RKO (cell line): ENCODE data around the gene CLDN34.

Experiments
- DNase-seq: peaks from one replicate; pipeline ENCODE4 v3.0.0-alpha.2; 2016; ENCODE audit warnings: low spot score

CLDN34 gene

DNA sequence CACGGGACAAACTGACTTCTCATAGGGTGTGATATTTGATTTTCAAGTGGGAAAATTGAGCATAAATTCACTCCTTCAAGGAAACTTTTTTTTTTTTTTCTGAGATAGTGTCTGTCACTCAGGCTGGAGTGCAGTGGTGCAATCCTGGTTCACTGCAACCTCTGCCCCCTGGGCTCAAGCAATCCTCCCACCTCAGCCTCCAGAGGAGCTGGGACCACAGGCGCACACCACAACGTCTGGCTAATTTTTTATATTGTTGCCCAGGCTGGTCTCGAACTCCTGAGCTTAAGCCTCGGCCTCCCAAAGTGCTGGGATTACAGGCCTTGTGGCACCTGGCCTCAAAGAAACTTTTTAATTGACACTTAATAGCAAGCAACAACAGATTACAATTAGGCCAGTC is 13.8 kb downstream of the CLDN34 start:
- DNase-seq = no peak

DNA sequence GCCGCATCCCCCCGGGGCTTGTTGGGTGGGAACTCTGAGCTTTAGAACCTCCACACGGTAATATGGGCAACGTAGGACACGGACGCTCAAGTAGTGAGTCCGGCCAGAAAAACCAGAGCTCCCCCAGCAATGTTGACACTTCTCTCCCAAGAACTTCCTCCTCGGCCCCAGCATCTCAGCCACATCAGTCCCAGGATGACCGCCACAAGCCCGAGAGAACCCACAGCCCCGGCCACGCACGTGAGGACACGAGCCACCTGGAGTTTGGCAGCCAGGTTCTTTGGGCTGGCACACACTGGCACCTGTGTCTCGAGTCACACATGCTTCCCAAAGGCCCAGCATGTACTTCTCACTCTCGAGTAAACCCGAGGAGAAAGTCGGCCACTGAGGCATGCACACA is 16.3 kb downstream of the CLDN34 start:
- no peak for DNase-seq

DNA sequence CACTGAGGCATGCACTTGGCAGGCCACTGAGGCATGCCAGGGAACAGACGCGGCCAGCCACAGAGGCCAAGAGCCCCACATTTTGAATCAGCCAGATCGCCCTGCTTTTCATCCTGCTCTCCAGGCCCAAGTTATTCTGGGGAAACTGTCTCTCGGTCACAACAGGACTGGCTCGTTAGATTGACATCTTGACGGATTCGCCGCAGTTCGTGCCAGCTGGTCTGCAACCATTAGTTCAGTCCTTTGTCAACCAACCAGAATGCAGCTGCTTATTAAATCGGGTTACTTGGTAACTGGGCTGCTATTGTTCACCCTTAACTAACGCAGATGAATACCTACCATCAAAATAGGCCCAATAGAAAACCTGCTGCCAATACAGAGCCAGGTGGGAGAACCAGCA is 16.7 kb downstream of the CLDN34 start:
- DNase-seq = no peak

DNA sequence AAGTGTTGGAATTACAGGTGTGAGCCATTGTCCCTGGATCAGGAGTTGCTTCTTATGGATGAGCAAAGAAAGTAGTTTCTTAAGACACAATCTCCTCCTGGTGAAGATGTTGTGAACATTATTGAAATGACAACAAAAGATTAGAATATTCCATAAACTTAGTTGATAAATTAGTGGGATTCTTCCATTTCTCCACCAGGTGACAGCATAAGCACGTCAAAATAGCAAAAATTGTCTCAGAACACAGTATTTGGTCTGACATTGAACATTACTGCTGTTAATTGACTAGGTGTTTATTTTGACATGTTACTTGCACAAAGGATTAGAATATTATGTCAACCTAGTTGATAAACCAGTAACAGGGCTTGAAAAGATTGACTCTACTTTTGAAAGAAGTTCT is 21.6 kb downstream of the CLDN34 start:
- DNase-seq = peak; percentile 37

DNA sequence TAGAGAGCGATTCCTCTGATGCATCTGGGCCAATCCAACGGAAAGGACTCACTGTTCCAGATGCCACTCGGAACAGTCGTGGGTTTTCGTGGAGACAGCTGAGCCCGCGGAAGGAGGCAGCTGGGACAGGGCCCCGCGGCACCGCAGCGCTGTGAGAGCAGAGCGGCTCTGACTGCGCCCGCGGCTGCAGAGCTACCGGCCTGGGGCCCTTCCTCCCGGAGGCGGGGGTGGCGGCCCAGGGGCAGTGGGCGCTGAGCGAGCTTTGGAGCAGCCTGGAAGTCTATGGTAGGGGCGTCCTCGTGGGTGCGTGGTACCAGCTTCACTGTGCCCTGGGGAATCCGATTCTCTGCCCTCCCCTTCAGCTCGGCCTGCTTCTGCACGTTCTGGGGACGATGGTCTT is 24.9 kb downstream of the CLDN34 start:
- no peak for DNase-seq

DNA sequence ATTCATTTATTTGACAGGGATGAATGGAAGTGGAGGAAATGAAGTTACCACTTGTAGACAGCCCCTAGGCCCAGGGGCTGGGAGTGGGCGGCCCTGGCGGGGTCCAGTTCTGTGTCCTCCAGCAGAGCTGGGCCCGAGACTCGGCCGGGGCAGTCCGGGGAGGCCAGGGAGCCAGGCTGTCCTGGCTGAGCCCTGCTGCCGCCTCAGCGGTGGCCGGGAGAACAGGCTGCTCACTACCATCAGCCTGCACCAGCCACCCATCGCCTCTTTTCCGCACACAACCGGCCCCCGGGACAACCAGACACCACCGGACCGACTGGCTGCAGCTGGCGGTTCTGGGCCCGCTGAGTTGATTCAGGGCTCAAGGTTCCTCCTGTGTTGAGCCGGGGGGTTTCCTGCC is 25.6 kb downstream of the CLDN34 start:
- no peak for DNase-seq

DNA sequence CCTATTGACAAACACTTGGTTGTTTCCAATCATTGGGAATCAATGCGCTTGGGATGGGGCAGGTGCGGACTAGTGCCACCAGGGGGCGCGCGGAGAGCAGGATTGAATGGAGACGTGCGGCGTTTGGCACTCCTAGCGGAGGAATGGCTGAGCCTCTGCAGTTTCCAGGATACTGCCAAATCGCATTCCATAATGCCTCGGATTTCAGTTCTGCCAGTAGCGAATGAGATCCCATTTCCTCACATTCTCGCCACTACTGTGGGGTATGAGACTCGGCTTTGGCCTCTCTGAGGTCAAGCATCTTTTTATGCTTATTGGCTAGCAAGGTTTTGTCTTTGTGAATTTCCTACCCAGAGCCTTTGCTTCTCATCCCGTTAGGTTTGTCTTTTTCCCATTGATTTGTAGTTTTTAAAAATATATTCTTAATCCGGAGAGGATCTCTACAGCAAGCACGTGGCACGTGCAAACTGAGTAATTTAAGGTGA is 28.7 kb downstream of the CLDN34 start:
- peak; percentile 61 for DNase-seq

DNA sequence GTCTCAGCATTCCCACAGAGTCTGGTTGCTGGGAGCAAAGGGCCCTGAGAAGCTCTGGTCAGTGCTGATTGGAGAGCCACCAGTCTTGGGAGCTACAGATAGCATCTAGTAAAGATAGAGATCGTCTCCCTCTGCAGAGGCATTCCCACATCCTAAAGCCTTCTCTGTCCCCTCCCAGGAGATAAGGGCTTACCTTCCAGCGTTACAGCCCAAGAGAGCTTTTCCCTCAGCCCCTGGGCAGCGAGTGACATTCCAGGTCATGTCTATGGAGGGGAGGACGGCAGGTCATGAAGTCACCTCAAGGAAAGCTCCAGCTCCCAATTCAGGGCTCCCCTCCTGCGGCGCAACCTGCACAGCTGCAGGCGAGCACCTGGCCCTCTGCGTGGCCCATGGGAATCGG is 29.9 kb downstream of the CLDN34 start:
- no peak for DNase-seq

DNA sequence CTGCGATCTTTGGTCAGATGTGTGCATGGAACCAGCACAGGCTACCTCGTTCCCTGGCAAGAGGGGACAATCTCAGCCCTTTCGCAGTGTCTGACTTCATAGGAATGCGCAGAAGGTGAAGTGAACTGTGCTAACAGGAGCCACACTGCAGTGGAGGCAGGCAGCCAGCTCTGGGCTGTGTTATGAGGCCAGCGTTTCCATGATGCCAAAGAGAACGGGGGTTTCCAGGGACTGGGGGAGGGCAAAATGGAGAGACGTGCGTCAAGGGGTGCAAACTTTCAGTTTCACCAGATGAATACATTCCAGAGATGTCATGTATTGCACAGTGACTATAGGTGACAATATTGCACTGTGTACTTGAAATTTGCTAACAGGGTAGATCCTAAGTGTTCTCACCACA is 30.4 kb downstream of the CLDN34 start:
- DNase-seq = no peak

DNA sequence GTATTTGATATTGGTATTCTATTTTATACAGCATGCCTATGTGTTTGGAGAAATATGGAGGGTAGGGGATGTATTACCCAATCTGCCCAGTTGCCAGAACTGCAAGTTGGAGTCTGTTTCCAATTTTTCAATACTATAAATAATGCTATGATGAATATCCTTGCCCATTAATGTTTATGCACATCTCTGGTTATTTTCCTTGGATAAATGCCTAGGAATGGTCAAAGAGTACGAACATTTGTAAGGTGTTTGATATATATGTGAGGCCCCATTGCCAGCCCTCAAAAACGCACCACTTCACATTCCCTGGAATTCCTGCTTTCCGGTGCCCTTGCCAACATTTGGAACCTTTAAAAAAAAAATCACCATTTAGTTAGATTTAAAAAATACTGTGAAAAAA is 34.3 kb downstream of the CLDN34 start:
- DNase-seq = no peak

DNA sequence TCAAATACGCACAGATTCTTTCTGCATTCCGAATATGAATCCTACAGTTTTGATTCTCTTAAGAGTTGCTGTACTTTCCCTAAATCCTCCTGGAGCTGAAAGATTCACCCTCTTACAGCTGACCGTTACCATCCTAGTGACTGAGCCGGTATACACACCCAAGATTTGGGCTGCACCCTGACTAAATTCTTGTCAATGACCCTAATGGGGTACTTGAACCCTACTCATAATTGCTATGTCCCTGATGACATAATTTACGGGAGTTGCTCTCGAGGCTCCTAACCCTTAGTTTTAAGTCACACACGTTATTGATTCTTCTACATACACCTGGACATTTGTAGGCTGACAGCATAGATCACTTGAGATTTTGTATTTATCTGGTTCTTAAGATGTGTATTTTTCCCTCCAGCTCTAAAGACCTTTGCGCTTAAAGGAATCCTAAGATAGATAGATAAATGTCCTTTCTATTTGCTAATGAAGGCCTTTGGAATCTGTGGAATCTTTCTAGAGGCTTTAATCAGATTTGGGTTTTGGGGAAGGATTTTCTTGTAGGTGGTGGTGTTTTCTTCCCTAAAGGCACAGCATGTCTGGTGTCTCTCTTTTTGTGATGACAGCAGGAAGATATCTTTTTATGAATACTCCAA is 37.8 kb downstream of the CLDN34 start:
- DNase-seq = no peak

DNA sequence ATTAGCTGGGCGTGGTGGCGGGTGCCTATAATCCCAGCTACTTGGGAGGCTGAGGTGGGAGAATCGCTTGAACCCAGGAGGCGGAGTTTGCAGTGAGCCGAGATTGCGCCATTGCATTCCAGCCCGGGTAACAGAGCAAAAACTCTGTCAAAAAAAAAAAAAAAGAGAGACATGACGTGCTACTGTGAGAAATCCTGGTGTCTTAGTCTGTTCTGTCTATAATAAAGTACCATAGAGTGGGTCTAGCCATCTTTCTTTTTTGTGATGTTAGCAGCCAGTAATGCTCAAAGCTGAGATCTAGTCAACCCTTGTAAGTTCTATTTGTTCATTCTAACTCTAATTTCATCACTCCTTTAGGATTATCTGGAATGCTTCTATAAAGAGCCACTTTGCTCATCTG is 38.9 kb downstream of the CLDN34 start:
- DNase-seq = no peak

DNA sequence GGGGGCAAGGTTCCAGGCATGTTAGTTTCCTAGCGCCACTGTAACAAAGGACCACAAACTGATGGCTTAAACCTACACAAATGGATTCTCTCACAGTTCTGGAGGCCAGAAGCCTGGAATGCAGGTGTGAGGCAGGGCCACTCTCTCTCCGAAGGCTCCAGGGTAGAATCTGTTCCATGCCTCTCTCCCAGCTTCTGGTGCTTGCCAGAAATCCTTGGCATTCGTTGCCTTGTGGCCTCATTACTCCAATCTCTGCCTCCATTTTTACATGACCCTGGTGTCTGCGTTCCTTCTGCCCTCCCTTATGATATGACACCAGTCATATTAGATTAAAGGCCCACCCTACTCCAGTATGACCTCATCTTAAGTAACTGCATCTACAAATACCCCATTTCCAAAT is 39.6 kb downstream of the CLDN34 start:
- no peak for DNase-seq

DNA sequence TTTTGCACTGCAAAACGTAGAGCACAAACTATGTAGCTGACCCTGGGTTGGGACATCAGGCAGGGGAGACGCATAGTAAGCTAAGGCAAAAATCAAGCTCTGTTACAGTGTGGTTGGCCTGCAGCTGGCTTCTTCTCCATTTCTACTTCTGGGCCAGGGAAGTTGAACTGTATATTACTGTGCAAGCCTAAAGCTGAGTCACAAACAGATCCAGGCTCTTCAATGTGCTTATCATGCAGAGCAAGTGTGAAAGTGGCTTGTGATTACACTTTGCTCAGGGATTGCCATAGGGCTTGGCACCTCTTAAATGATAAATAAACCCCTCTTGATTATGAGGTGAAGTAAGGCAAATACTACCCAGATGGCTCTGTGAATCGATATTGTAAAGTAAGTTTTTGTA is 40.5 kb downstream of the CLDN34 start:
- DNase-seq = no peak

DNA sequence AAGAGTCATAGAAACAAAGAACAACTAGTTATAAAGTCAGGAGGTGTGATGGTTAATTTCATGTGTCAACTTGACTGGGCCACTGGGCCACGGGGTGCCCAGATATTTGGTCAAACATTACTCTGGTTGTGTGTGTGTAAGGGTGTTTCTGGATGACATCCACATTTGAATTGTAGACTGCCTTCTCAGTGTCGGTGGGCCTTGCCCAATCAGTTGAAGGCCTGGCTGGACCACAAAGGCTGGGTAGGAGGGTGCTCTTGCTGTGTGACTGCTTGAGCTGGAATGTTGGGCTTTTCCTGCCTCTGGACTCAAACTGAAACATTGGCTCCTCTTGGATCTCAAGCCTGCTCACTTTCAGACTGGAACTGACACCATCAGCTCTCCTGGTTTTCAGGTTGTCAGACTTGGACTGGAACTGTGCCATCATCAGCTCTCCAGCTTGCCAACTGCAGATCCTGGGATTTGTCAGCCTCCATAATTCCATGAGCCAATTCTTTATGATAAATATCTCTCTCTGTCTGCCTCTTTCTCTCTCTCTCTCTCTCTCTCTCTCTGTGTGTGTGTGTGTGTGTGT is 41.4 kb downstream of the CLDN34 start:
- DNase-seq = no peak

DNA sequence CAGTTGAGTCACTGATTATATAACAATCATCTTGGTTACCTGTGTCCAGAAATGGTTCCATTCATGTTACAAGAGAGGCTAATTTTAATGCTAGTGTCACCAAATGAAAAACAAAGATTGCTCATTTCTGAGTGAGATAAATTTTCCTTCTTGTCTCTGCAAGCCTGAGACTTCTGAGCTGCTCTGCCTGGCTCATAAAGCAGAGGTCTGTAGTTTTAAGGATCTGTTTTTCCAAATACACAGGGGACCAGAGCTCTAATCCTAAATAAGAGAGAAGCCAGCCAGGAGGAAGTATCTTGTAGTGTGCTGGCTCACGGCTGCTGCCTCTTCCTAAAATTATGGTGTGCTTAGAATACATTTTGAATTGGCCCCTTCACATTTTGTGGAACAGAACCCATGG is 42.6 kb downstream of the CLDN34 start:
- no peak for DNase-seq

DNA sequence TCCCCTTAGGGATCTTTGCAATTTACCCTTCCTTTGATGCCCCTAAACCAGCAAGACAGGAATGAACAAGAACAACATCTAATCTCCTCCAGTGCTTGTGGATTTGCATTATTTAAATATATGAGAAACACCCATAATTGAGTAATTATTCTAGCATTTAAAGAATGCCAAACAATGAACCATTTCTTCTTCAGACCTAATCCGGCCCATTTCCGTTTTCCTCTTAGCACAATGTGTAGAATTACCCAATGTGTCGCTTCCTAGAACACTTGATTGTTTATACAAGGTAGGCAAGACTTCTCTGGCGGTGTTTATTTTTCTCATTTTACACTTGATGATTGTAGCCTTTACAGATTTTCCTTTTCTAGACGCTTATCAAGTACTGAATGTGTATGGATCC is 43.5 kb downstream of the CLDN34 start:
- no peak for DNase-seq

DNA sequence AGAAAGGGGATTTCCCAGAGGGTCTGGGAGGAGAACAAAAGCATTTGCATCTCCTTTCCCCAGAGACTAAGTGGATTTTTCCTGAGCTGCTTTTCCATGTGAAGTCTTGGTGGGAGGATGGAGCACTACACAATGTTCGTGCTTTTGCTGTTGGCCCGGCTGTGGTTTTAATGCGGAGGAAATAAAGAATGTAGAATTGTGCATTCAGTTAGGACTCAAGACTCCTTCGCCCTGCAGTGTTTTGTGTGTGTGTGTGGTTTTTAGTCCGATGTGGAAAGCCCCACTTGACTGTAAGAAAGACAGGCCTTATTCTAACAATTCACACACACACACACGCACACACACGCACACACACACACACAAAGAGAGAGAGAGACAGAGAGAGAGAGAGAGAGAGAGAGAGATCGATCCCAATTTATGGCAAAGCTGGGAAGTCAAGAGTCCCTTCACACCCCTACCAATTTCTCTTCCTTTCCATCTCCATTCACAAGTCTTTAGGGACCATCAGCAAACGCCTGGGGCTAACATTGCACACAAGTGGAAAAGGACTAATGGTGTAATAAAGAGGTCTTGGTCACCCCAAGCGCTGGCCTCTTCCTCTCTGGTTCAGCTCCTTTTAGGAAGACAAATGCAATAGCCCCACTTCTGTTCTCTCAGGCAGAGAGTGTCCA is 44.2 kb downstream of the CLDN34 start:
- no peak for DNase-seq

DNA sequence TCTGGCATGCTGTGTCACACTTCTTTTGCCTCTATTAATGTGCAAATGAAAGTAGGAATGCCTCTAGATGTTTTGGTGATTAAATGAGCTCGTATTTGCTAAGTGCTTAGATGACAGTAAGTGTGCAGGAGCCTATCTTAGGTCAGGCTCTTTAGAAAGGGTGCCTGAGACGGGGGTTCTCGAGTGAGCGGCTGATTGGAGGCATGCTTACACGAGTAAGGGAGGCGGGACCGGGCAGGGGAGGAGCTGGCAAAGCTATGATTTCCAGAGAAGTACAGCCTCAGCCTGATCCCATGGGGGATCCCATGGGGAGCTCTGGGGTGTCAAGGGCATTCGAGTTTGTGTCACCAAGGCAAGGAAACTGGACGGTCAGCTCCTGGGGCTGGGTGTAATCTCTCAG is 44.8 kb downstream of the CLDN34 start:
- no peak for DNase-seq

DNA sequence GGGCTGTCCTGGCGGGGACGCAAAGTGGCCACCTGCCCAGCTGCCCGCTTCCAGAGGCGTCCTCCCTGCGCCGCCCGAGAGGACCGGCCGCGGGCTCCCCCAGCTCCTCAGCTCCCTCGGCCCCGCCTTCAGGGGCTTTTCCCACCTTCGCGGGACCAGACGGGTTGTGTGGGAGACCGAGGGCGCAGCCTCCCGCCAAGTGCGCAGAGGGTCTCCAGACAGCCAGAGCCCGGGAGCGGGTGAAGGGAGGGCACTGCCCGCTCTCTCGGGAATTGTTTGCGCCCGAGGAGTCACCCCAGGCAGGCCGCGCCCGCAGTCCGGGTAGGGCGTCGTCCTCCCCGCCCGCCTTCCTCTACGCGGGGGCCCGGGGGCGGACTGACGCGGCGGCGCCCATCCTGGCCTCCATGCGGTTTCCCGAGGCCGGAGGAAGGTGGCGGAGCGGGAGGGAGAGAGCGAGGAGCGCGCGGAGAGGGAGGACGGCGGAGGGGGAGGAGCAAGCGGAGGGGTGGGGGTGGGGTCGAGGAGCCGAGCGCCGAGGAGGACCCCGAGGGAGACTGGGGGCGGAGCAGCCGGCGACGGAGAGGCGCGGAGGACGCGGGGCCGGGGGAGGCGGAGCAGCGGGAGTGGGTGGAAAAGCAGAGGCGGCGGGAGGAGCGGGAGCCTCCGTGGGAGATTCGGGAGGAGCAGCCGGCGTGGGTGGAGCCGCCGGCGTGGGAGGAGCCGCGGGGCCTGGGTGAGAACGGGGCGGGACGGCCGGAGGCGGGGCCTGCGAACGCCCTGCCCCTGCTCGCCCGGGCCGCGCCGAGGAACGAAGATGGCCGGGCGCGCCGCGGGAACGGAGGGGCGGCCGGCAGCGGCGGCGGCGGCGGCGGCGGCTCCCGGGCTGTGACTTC is 47.5 kb downstream of the CLDN34 start:
- no peak for DNase-seq

DNA sequence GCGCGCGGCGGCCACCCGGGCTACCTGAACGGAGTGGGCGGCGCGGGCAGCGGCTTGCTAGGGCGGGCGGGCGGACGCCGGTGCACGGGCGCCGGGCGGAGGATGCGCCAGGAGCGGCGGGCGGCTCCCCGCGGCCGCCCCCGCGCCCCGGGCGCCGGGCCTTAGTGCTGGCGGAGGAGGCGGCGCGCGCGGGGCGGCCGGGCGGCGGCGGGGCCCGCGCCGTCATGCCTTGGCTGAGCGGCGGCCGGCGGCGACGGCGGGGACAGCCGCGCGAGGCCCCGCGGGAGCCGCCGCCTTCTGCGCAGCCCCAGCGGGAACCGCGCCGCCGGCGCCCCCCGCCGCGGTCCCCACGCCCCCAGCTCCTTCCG is 48.2 kb downstream of the CLDN34 start:
- no peak for DNase-seq

DNA sequence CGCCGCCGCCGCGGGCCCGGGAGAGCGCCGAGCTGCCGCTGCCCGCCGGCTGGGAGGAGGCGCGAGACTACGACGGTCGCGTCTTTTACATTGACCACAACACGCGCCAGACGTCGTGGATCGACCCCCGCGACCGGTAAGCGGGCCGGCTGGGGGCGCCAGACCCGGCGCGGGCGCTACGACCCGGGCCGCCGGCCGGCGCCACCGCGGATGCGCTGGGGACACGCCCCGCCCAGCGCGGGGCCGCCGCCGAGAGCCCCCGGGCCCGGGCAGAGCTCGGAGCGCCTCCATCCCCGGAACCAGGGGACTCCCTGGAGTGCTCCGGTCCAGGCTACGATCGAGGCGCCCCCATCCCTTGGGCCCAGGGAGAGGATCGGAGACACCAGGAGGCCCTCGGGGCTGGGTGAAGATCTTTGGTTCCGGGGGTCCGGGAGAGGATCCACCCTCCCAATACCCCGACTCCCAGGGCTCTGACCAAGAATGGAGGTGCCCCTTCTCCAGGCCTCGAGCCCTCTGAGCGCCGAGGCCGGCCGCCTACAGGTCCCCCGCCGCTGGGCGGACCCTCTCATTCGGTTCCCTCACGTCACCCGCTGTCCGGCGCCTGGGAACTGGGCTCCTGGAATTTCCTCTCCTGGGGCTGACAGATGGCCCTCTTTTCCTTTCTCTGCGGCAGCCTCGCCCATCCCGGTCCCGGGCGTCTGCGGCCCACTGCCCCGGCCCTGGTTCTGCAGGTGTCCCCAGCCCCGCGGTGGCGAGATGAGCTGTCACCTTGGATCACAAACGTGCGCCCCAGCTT is 48.8 kb downstream of the CLDN34 start:
- DNase-seq = no peak
